ENCODE results near the gene HAP1. TPM values are rescaled to one million over a fixed set of nuclear protein-coding genes. Genes with fewer than 3 reads are reported as not detected.
A peak's percentile ranks its signal among the peaks of the same experiment; 100 is the strongest.
"Not testable (repeated sequence)": the region's sequence is repeated elsewhere in the genome, so short reads cannot be mapped to it uniquely, and the experiment has no call there.

Gene HAP1
- total RNA-seq, 1 experiment from 2014 or later = 0.40 TPM

DNA sequence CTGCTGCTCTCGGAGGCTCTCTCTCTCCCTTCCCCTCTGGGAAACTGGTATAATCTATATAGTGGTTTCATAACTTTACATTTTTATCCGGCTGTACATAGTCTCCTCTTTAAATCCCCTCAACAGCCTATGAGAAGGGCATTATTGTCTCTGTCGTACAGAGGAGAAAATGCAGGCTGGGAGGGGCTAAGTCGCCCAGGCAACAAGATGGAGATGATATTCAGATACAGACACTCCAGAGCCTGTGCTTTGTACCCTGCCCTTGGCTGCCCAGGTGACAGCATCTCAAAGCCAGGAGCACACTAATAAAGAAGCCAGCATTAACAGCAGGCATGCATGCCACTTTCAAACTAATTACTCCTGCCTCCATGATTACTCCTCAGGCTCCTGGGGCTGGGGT, 50.4 kb downstream of the HAP1 start:
- DNase-seq (ENCODE audit: low read depth, low spot score) = no peak
- in situ Hi-C loops (cut with HindIII; ENCODE audit: low pct_unique_long_range_greater_than_20kb, low sequenced_read_pairs) = no loop called here

DNA sequence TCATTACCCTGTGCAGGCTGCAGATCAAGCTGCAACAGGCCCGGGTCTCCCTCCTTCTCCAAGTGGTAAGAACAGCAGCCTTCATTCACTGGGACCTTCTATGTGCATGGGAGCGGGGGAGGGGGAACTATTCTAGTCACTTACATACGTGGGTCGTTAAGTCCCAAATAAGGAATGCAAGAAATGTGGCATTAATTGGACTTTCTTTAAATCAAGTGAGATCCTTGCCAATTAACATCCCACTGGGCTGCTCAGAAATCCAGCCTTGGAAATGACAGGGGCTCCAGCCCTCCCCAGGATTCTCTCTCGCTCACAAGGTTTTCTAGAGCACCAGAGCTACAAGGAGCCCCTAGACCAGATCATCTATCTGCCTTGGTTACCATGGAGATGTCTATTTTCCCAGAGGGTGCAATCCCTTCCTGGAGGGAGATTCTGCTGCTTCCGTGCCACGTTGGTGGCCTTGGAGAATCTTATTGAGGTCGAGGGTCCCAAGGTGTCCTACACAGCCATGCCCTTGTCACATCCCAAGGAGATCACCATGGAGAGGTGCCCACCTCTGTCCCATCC, 50.9 kb downstream of the HAP1 start:
- no peak for DNase-seq (ENCODE audit: low read depth, low spot score)
- in situ Hi-C loops (cut with HindIII; ENCODE audit: low pct_unique_long_range_greater_than_20kb, low sequenced_read_pairs) = no loop called here

DNA sequence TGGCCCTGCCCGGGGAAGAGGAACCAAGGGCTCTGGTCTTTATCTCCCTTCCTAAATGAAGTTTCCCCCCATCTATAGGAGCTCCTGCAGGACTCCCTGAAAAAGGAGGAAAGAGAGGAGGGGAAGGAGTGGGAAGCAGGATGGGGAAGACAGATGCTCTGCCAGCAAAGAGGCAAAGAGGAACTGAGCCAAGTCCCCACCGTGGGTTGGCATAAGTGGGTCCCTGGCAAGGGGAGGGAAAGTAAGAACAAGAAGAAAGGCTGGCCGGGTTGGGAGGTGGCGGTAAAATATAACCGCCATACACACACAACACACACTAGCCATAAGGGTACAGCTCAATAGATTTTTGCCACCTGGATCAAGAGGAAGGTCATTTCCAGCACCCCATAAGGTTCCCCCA, 51.8 kb downstream of the HAP1 start:
- in situ Hi-C loops (cut with HindIII; ENCODE audit: low pct_unique_long_range_greater_than_20kb, low sequenced_read_pairs) = no loop called here
- DNase-seq (ENCODE audit: low read depth, low spot score) = no peak

DNA sequence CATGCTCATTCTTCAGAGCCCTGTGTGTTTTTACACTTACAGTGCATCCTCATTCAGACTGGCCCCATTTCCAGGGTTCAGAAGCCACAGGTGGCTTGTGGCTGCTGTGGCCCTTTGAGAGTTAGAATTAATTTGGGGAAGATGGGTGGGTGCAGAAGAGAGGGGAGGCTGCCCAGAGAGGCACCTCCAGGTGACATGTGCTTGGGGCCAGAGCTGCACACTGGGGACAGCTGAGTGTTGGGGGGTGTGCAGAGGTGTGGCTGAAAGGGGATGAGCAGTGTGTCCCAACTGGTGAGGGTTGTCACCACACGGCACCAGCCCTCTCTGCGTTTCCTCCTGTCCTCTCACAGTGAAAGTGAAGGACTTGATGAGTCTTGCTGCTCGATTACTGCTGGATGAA, 52.7 kb downstream of the HAP1 start:
- no peak for DNase-seq (ENCODE audit: low read depth, low spot score)
- in situ Hi-C loops (cut with HindIII; ENCODE audit: low pct_unique_long_range_greater_than_20kb, low sequenced_read_pairs) = no loop called here

DNA sequence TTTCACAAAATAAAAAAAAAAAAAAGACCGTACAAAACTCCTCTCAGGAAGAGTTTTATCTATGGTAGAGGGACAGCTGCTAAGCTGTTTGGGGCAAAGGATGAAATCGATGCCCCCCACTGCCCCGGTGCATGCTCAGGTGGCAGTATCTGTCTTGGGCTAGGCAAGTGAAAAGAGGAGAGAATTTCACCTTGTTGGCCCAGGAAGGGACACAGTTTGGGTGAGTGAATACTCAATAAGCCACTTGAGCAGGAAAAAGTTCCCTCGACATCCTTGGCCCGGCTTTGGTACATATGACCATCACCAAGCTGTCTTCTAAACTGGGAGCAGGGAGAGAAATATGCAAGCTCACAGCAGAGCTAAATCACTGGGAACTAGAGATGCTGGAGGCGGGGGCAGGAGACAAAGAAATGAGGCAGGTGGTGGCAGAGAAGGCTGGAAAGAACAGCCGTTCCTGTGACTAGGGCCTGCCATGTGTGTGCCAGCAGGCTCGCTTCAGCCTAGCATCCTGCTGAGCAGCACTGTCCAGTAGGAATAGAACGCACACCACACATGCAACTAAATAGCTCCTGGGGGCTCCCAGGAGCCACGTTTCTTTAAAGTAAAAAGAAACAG, 53.9 kb downstream of the HAP1 start:
- in situ Hi-C loops (cut with HindIII; ENCODE audit: low pct_unique_long_range_greater_than_20kb, low sequenced_read_pairs) = no loop called here
- no peak for DNase-seq (ENCODE audit: low read depth, low spot score)

DNA sequence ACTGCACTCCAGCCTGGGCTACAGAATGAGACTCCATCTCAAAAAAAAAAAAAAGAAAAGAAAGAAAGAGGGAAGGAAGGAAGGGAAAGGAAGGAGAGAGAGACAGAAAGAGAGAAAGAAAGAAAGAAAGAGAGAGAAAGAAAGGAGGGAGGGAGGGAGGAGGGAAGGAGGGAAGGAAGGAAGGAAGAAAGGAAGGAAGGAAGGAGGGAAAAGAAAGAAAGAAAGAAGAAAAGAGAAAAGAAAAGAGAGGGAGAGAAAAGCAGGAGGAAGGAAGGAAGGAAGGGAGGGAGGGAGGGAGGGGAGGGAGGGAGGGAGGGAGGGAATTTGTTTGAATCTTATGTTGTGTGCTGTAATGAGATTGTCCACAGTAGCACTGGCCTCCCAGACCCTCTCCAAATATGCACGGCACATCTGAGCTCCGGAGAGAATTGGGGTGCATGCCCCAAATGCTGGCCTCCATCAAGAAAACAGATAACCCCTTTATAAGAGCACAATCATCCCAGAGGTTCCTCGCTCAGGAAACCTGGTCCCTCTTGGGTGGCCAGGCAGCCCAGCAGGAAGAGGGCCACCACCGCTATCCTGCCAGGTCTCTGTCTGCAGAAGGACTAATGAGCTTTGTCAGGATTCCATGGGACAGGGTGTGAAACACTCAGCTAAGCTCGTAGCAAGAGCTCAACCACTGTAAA, 54.6 kb downstream of the HAP1 start:
- no peak for DNase-seq (ENCODE audit: low read depth, low spot score)
- in situ Hi-C loops (cut with HindIII; ENCODE audit: low pct_unique_long_range_greater_than_20kb, low sequenced_read_pairs) = no loop called here

DNA sequence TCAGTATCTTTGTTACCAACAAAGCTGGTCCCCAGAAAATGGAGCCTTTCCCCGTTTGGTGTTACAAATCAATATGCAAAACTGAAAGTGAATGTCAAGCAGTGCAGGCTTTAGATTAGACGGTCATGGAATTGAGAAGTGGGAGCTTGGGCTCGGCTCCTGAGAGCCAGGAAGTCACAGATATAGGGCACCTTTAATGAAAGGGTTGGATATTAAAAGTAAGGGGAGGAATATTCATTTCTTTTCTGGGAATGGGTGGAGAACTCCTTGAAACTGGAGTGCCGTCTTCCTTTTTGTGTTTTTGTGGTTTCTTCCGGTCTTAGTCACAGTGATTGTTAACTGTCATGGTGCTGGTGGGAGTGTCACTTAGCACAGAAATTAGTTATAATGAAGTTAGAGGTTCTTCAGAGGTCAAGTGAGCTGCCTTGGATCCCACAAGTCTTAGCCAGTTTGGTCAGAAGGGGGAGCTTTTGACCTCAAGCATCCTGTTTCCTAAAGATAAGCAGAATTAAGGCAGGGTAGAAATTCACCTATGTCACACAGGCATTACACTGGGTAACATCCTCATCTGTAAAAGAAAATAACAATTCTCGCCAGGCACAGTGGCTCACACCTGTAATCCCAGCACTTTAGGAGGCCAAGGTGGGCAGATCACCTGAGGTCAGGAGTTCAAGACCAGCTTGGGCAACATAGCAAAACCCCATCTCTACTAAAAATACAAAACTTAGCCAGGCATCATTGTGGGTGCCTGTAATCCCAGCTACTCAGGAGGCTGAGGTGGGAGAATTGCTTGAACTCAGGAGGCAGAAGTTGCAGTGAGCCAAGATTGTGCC, 55.3 kb downstream of the HAP1 start:
- in situ Hi-C loops (cut with HindIII; ENCODE audit: low pct_unique_long_range_greater_than_20kb, low sequenced_read_pairs) = no loop called here

DNA sequence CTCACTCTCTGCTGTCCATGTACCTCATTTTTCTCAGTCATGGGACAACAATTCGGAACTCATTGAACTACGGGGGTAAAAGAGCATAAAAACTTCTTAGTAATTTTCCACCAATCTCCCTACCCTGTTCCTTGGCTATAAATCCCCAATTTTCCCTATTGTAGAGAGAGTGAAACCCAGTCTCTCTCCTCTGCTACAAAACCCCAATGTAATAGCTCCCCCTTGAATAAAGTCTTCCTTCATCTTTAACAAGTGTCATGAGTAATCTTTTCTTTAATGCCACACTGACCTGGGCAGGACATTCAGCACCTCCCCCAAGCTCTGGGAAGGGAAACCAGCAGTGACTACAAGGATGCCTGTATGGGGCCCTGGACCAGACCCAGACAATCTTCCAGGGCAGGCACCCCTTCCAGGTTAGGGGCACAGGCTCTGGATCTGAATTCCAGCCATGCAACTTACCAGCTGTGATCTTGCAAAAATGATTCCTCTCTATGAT, 56.0 kb downstream of the HAP1 start:
- in situ Hi-C loops (cut with HindIII; ENCODE audit: low pct_unique_long_range_greater_than_20kb, low sequenced_read_pairs) = no loop called here
- DNase-seq (ENCODE audit: low read depth, low spot score) = peak; percentile 62

More for the DNA sequence above, 55.3 kb downstream of the HAP1 start:
- peak; percentile 68 for DNase-seq (ENCODE audit: low read depth, low spot score)

DNA sequence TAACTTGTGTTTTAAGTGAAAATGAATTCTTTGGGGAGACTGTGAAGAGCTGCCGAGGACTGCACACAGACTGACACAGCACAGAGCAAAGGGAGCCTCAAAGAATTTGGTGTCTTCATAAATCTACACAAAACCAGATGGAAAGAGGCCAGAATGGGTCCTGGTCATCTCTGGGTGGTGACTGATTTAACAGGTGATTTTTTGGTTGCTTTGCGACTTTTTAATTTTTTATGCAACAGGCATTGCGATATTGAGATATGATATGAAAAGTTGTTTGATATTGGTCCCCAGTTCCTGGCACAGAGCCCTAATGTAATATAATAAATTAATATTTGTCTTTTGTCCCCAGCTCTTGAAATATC, 58.4 kb downstream of the HAP1 start:
- DNase-seq (ENCODE audit: low read depth, low spot score) = no peak
- in situ Hi-C loops (cut with HindIII; ENCODE audit: low pct_unique_long_range_greater_than_20kb, low sequenced_read_pairs) = no loop called here

DNA sequence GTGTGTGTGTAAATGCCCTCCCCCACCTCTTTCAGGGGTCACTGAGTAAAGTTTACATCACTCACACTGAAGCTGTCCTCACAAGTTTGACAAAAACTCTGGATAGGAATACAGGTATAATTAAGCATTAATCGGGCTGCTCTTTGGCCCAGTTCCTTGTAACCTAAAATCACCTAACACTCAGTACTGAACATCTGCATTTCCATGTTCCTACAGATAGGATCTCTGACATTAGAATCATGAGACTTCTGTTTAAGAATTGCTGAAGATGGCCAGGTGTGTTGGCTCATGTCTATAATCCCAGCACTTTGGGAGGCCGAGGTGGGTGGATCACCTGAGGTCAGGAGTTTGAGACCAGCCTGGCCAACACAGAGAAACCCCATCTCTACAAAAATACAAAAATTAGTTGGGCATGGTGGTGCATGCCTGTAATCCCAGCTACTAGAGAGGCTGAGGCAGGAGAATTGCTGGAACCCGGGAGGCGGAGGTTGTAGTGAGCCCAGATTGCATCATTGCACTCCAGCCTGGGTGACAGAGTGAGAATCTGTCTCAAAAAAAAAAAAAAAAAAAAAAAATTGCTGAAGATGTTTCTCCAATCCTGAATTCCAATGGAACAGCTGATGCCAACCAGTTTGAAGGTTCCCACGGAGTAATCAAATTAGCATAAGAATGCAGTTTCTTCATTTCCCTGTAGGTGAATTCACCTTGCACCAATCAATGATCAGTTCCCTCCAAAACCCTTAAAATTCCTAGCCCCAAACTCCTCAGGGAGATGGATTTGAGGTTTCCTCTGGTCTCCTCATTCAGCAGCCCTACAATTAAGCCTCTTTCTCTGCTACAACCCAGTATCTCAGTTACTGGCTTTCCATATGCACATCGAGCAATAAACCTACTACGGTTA, 59.0 kb downstream of the HAP1 start:
- DNase-seq (ENCODE audit: low read depth, low spot score); in situ Hi-C loops (cut with HindIII; ENCODE audit: low pct_unique_long_range_greater_than_20kb, low sequenced_read_pairs): not testable (repeated sequence)

Small RNA genes lying within 50 kb of the gene (small RNA-seq; reads per million reads assigned to genes)
- gene RN7SL399P (0 reads per million in 2 experiments), gene RNA5SP442 (0 to 3.7 reads per million in 2 experiments)

Other genes starting within 250 kb of the HAP1 start
- gene KRT36, start 244.7 kb downstream of the HAP1 start, total RNA-seq (2014; rRNA removed; shearing (Covaris generic)) = not detected in 2 replicates
- not detected in 2 replicates for gene KRT13, start 229.0 kb downstream of the HAP1 start, total RNA-seq (2014; rRNA removed; shearing (Covaris generic))
- gene KRT15, start 215.8 kb downstream of the HAP1 start, total RNA-seq (2014; rRNA removed; shearing (Covaris generic)) = 0.13 and 0.61 TPM in 2 replicates
- not detected in 2 replicates for gene KRT19, start 206.3 kb downstream of the HAP1 start, total RNA-seq (2014; rRNA removed; shearing (Covaris generic))
- not detected in 2 replicates for gene KRT9, start 162.6 kb downstream of the HAP1 start, total RNA-seq (2014; rRNA removed; shearing (Covaris generic))
- gene KRT14, start 147.7 kb downstream of the HAP1 start, total RNA-seq (2014; rRNA removed; shearing (Covaris generic)) = not detected in 2 replicates
- not detected in 2 replicates for gene KRT16, start 121.9 kb downstream of the HAP1 start, total RNA-seq (2014; rRNA removed; shearing (Covaris generic))
- not detected in 2 replicates for gene KRT17, start 110.1 kb downstream of the HAP1 start, total RNA-seq (2014; rRNA removed; shearing (Covaris generic))
- 129 and 155 TPM in 2 replicates for gene EIF1, start 45.8 kb downstream of the HAP1 start, total RNA-seq (2014; rRNA removed; shearing (Covaris generic))
- gene GAST, start 22.3 kb downstream of the HAP1 start, total RNA-seq (2014; rRNA removed; shearing (Covaris generic)) = not detected in 2 replicates
- gene JUP, start 52.1 kb upstream of the HAP1 start, total RNA-seq (2014; rRNA removed; shearing (Covaris generic)) = 0.50 and 0.83 TPM in 2 replicates
- gene P3H4, start 77.3 kb upstream of the HAP1 start, total RNA-seq (2014; rRNA removed; shearing (Covaris generic)) = 29.9 and 31.2 TPM in 2 replicates
- gene FKBP10, start 78.4 kb upstream of the HAP1 start, total RNA-seq (2014; rRNA removed; shearing (Covaris generic)) = 236 and 244 TPM in 2 replicates
- gene NT5C3B, start 101.6 kb upstream of the HAP1 start, total RNA-seq (2014; rRNA removed; shearing (Covaris generic)) = 86.3 and 92.7 TPM in 2 replicates
- gene KLHL10, start 103.2 kb upstream of the HAP1 start, total RNA-seq (2014; rRNA removed; shearing (Covaris generic)) = not detected in 2 replicates
- gene KLHL11, start 130.8 kb upstream of the HAP1 start, total RNA-seq (2014; rRNA removed; shearing (Covaris generic)) = 18.5 and 19.7 TPM in 2 replicates
- 112 and 113 TPM in 2 replicates for gene ACLY, start 184.3 kb upstream of the HAP1 start, total RNA-seq (2014; rRNA removed; shearing (Covaris generic))
- 0.98 and 1.3 TPM in 2 replicates for gene ODAD4, start 196.0 kb upstream of the HAP1 start, total RNA-seq (2014; rRNA removed; shearing (Covaris generic))
- 103 and 104 TPM in 2 replicates for gene CNP, start 232.2 kb upstream of the HAP1 start, total RNA-seq (2014; rRNA removed; shearing (Covaris generic))

Data from SK-MEL-5 (cell line).